Chondrocyte (in vitro differentiated cells): ENCODE results near the gene GLRA3. TPM values are rescaled to one million over a fixed set of nuclear protein-coding genes. Genes with fewer than 3 reads are reported as not detected.

Experiments
- DNase-seq: peaks from one replicate; pipeline ENCODE4 v3.0.0; 2021; ENCODE audit warnings: mixed read lengths, low spot score
- H3K27ac Mint-ChIP-seq: one replicate; pipeline ENCODE4 v1.8.0; 2021; ENCODE audit warnings: mild to moderate bottlenecking, moderate library complexity, mixed read lengths; ENCODE audit not compliant: unreplicated experiment
- H3K27me3 Mint-ChIP-seq: 2 replicates; pipeline ENCODE4 v1.8.0; 2021; ENCODE audit warnings: low read depth, mixed read lengths
- H3K36me3 Mint-ChIP-seq: 2 replicates; pipeline ENCODE4 v1.8.0; 2021; ENCODE audit warnings: low read depth, mixed read lengths
- H3K4me1 Mint-ChIP-seq: 2 replicates; pipeline ENCODE4 v1.8.0; 2021; ENCODE audit warnings: low read depth, mild to moderate bottlenecking, mixed read lengths
- H3K4me3 Mint-ChIP-seq: one replicate; pipeline ENCODE4 v1.8.0; 2021; ENCODE audit warnings: mild to moderate bottlenecking, moderate library complexity, mixed read lengths; ENCODE audit not compliant: unreplicated experiment
- H3K9me3 Mint-ChIP-seq: 2 replicates; pipeline ENCODE4 v1.8.0; 2021; ENCODE audit warnings: low read depth, mixed read lengths
- CTCF ChIP-seq: fragments of 200-600 bp; sonication (generic); IDR thresholded peaks from 2 replicates; pipeline ENCODE4 v1.5.0; 2021; ENCODE audit warnings: antibody characterized with exemption, mild to moderate bottlenecking, moderate library complexity
- total RNA-seq: library from RNA; stranded (reverse); gene quantifications from 3 replicates; pipeline ENCODE4 v1.2.1, GENCODE V29; 2021

Gene GLRA3
- total RNA-seq, 1 donor from 2014 or later: not detected

DNA sequence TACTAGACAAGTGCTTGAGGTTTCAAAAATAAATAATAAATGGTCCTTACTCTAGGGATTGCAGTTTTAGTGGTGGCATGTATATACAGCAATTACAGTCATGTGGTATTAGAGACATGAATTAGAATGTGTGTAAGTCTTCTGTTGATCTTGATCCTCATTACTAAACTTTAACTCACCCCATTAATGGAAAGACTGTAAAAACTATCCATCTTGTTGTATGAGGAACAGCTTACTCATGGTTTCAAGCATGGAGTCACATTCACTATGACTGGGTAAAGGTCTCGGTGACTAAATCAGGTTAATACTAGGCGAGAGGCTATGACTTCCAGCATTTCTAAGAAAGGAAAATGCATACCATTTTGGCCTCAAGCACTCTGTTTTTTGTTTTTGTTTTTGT lies 199.8 kb downstream of the GLRA3 start:
- H3K9me3 Mint-ChIP-seq: no peaks in the 10 kb centered on the region
- H3K4me3 Mint-ChIP-seq: no peak overlapping the region
- H3K4me1 Mint-ChIP-seq: no peaks in the 10 kb centered on the region
- DNase-seq: no peak
- no peak for TF ChIP-seq CTCF
- H3K27ac Mint-ChIP-seq: no peak overlapping the region
- no peaks in the 10 kb centered on the region for H3K36me3 Mint-ChIP-seq
- peaks cover 17% of the 10 kb centered on the region for H3K27me3 Mint-ChIP-seq

DNA sequence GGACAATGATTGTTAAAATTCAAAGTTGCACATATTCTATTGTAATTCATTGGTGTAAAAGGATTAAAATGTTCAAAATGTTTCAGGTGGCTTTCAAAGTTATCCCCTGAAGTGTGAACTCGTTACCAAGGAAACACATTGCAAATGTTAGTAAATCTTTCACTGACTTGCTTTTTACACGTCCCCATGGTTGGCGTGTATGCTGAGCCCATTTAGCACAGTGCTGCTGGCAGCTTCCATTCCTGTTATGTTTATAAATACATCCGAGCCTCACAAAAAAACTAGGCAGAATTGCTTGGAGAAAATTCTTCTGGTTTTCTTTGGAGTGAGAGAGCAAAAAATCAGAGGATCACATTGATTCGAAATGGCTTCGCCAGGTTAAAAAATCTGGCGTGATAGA lies 200.9 kb downstream of the GLRA3 start:
- no peak for TF ChIP-seq CTCF
- Mint-ChIP-seq H3K36me3 (no peaks in the 10 kb centered on the region), H3K9me3 (no peaks in the 10 kb centered on the region), H3K27ac (no peak overlapping the region), H3K27me3 (peaks cover 14% of the 10 kb centered on the region), H3K4me3 (no peak overlapping the region), H3K4me1 (no peaks in the 10 kb centered on the region)
- no peak for DNase-seq

DNA sequence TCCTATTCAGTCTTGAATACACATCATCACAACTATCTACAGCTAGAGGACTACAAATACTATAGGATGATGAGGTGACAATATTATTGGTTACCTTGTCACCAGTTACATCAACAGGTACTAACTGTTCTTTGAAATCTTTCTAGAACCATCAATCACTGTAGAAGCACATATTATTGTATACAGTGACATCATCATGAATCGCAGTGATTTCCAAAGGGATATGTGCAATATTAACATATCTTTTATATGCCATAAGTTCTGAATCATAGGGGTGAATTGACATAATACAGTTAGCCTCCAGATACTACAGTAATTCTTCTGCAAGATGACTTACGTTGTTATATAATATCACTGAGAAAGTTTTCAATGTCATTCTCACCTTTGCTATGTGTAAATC lies 201.6 kb downstream of the GLRA3 start:
- Mint-ChIP-seq H3K4me3 (no peak overlapping the region), H3K4me1 (no peaks in the 10 kb centered on the region), H3K27me3 (peaks cover 14% of the 10 kb centered on the region), H3K27ac (no peak overlapping the region), H3K36me3 (no peaks in the 10 kb centered on the region), H3K9me3 (no peaks in the 10 kb centered on the region)
- no peak for TF ChIP-seq CTCF
- DNase-seq: no peak

DNA sequence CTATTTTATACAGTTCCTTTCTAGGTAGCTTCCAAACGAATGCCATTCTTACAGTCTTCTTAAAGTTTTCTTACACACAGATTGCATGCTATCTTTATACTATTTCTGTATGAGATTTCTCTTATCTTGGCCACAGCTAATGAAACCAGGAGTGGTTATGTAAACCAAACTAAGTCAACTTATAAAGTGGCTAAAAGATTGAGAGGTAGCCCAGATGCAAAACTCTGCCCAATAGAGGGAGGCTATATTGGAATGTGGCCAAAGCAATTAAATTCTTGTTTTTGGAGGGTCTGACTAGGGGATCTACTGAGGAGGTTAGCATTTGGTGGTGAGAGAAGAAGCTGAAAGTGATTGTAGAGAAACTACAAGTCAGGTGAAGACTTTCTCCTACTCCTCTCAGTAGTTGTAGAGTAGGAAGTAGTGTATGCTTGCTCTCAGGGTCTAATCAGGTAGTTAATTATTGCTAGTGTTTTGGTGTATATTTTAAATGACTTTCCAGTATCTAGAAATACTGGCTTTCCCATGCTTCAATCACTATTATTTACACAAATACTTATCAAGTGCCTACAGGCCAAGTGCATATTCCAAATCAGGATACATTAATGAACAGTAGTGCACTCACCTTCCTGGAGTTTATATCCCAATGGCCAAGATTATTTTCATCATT lies 202.6 kb downstream of the GLRA3 start:
- DNase-seq: no peak
- Mint-ChIP-seq H3K27ac (no peak overlapping the region), H3K4me1 (no peaks in the 10 kb centered on the region), H3K9me3 (no peaks in the 10 kb centered on the region), H3K4me3 (no peak overlapping the region), H3K36me3 (no peaks in the 10 kb centered on the region), H3K27me3 (peaks cover 12% of the 10 kb centered on the region)
- no peak for TF ChIP-seq CTCF

GRCh38 chr4:174616661-174617060 lies 212.4 kb downstream of the GLRA3 start:
- H3K9me3 Mint-ChIP-seq: peaks cover 2% of the 10 kb centered on the region
- peaks cover 20% of the 10 kb centered on the region for H3K27me3 Mint-ChIP-seq
- H3K4me1 Mint-ChIP-seq: no peaks in the 10 kb centered on the region
- H3K36me3 Mint-ChIP-seq: no peaks in the 10 kb centered on the region
- TF ChIP-seq CTCF: no peak
- no peak for DNase-seq
- H3K27ac Mint-ChIP-seq: no peak overlapping the region
- H3K4me3 Mint-ChIP-seq: no peak overlapping the region
